ENCODE measurements around the gene TFAP2E.

DNA sequence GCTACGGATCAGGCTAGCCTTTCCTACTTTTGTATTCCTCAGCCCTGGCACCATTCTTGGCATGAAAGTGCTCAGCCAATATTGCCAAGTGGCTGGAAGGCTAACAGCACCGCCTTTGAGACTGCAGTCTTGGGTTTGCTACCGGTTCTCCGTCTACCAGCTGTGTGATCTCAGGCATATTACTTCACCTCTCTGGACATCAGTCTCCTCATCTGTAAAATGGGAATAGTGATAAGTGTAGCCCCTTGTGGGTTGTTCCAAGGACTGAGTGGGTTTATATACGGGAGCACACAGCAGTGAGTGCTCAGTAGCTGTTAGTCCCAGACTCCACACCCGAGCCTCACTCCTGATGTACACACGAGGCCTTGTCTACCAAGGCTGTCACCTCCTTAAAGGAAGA lies 13.7 kb downstream of the TFAP2E start:
- TF ChIP-seq REST (IDR thresholded peaks at IDR 0.05; ENCODE audit: low read depth) (no peak), EZH2phosphoT487 (IDR thresholded peaks at IDR 0.05; ENCODE audit: borderline replicate concordance) (no peak), POLR2A (IDR thresholded peaks at IDR 0.05; ENCODE audit: borderline replicate concordance, extremely low read depth, insufficient read depth, insufficient read length) (no peak), ATF3 (IDR thresholded peaks at IDR 0.05) (no peak), SRF (IDR thresholded peaks at IDR 0.05; ENCODE audit: low read depth) (no peak)
- TF ChIP-seq, protein P1, sequence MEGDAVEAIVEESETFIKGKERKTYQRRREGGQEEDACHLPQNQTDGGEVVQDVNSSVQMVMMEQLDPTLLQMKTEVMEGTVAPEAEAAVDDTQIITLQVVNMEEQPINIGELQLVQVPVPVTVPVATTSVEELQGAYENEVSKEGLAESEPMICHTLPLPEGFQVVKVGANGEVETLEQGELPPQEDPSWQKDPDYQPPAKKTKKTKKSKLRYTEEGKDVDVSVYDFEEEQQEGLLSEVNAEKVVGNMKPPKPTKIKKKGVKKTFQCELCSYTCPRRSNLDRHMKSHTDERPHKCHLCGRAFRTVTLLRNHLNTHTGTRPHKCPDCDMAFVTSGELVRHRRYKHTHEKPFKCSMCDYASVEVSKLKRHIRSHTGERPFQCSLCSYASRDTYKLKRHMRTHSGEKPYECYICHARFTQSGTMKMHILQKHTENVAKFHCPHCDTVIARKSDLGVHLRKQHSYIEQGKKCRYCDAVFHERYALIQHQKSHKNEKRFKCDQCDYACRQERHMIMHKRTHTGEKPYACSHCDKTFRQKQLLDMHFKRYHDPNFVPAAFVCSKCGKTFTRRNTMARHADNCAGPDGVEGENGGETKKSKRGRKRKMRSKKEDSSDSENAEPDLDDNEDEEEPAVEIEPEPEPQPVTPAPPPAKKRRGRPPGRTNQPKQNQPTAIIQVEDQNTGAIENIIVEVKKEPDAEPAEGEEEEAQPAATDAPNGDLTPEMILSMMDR (IDR thresholded peaks at IDR 0.05 in 2 of 3, conservative IDR thresholded peaks at IDR 0.05 in 1 of 3; ENCODE audit: borderline replicate concordance in 1 of 3, insufficient read depth in 1 of 3, low read depth in 2 of 3, low read length in 2 of 3), result no peak

Data from HCT116 (cell line).